SK-N-SH treated with all-trans-retinoic acid at 6 μM for 48 hours (cell line): ENCODE data around the gene AUTS2.
A peak's percentile ranks its signal among the peaks of the same experiment; 100 is the strongest.

ENCODE experiments used
- ATAC-seq: fragments of 200-7000 bp; cut with Tn5 transposase; 3 replicates; pipeline ENCODE4 v1.9.1; 2020; ENCODE audit warnings: mild to moderate bottlenecking, moderate library complexity
- BACH2 ChIP-seq: fragments of 250-450 bp; sonication (Bioruptor Pico); IDR thresholded peaks from 2 replicates; pipeline ENCODE4 v1.9.0; 2021; ENCODE audit warnings: mild to moderate bottlenecking, borderline replicate concordance
- ESRRG ChIP-seq: fragments of 250-450 bp; sonication (Bioruptor Pico); IDR thresholded peaks from 2 replicates; pipeline ENCODE4 v1.6.1; 2021; ENCODE audit warnings: mild to moderate bottlenecking
- GLIS3 ChIP-seq: fragments of 250-450 bp; sonication (Bioruptor Pico); IDR thresholded peaks from 2 replicates; pipeline ENCODE4 v1.5.0; 2020; ENCODE audit warnings: mild to moderate bottlenecking, moderate library complexity
- ISL1 ChIP-seq: fragments of 250-450 bp; sonication (Bioruptor Pico); IDR thresholded peaks from 2 replicates; pipeline ENCODE4 v2.1.2; 2022; ENCODE audit warnings: mild to moderate bottlenecking, moderate library complexity
- OSR1 ChIP-seq: fragments of 250-450 bp; sonication (Bioruptor Pico); IDR thresholded peaks from 2 replicates; pipeline ENCODE4 v1.8.0; 2022; ENCODE audit warnings: moderate library complexity, mild to moderate bottlenecking, inconsistent platforms
- PPARA ChIP-seq: fragments of 250-450 bp; sonication (Bioruptor Pico); IDR thresholded peaks from 2 replicates; pipeline ENCODE4 v1.5.0; 2020; ENCODE audit warnings: mild to moderate bottlenecking, borderline replicate concordance
- TCF4 ChIP-seq: fragments of 250-450 bp; sonication (Bioruptor Pico); IDR thresholded peaks from 2 replicates; pipeline ENCODE4 v1.8.0; 2021; ENCODE audit warnings: mild to moderate bottlenecking, moderate library complexity, borderline replicate concordance
- TOX ChIP-seq: fragments of 250-450 bp; sonication (Bioruptor Pico); IDR thresholded peaks from 2 replicates; pipeline ENCODE4 v1.8.0; 2021; ENCODE audit warnings: mild to moderate bottlenecking, moderate library complexity, borderline replicate concordance
- ZC3H10 ChIP-seq: fragments of 250-450 bp; sonication (Bioruptor Pico); IDR thresholded peaks from 2 replicates; pipeline ENCODE4 v1.5.1; 2021; ENCODE audit warnings: mild to moderate bottlenecking, moderate library complexity
- ZFP3 ChIP-seq: fragments of 250-450 bp; sonication (Bioruptor Pico); IDR thresholded peaks from 2 replicates; pipeline ENCODE4 v1.5.0; 2020; ENCODE audit warnings: mild to moderate bottlenecking, moderate library complexity
- ZFP30 ChIP-seq: fragments of 450-650 bp; formaldehyde crosslinking; IDR thresholded peaks from 2 replicates; pipeline ENCODE4 v1.5.0; 2022; ENCODE audit warnings: mild to moderate bottlenecking, moderate library complexity
- ZNF8 ChIP-seq: fragments of 450-650 bp; formaldehyde crosslinking; IDR thresholded peaks from 2 replicates; pipeline ENCODE4 v1.5.0; 2020; ENCODE audit warnings: mild to moderate bottlenecking, moderate library complexity
- TF ChIP-seq, protein P1 (sequence below): fragments of 250-450 bp; sonication (Bioruptor Pico); IDR thresholded peaks from 2 replicates; pipeline ENCODE4 v1.8.0; 2020; ENCODE audit warnings: mild to moderate bottlenecking, moderate library complexity, borderline replicate concordance
- TF ChIP-seq, protein P2 (sequence below): fragments of 250-450 bp; sonication (Bioruptor Pico); IDR thresholded peaks from 2 replicates; pipeline ENCODE4 v1.5.1; 2020; ENCODE audit warnings: low read depth, mild to moderate bottlenecking, moderate library complexity
- TF ChIP-seq, protein P3 (sequence below): fragments of 250-450 bp; sonication (Bioruptor Pico); IDR thresholded peaks from 2 replicates; pipeline ENCODE4 v1.5.0; 2020; ENCODE audit warnings: mild to moderate bottlenecking, moderate library complexity
- TF ChIP-seq, protein P4 (sequence below): fragments of 250-450 bp; sonication (Bioruptor Pico); IDR thresholded peaks from 2 replicates; pipeline ENCODE4 v1.8.0; 2021; ENCODE audit warnings: low read depth, mild to moderate bottlenecking, moderate library complexity, borderline replicate concordance
- TF ChIP-seq, protein P5 (sequence below): fragments of 250-450 bp; sonication (Bioruptor Pico); IDR thresholded peaks from 2 replicates; pipeline ENCODE4 v1.5.1; 2021; ENCODE audit warnings: mild to moderate bottlenecking, moderate library complexity

AUTS2 gene

DNA sequence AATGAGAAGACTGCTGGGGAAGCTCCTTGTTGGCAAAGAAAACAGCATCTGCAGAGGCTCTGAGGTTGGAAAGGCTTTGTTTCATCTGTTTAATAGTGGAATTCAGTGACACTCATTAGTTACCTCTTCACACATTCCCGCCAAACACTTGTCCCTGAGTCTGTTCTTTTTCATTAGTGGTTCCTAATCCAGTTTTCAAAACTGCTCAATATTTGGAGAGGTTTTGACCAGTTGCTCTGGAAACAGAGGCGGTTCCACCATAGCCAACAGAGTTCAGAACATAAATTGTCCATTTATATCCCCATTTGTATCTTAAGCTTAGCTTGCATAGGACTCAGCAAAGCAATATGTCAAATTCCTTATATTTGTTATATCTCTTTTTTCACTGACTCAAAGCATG lies 754.6 kb downstream of the AUTS2 start (continued):
- TF ChIP-seq ZFP30 (CRISPR knock-in tag) = no peak
- no peak for TF ChIP-seq OSR1 (CRISPR knock-in tag)
- TF ChIP-seq TCF4 (CRISPR knock-in tag) = no peak
- TF ChIP-seq ZC3H10 = no peak
- no peak for TF ChIP-seq TOX (CRISPR knock-in tag)

DNA sequence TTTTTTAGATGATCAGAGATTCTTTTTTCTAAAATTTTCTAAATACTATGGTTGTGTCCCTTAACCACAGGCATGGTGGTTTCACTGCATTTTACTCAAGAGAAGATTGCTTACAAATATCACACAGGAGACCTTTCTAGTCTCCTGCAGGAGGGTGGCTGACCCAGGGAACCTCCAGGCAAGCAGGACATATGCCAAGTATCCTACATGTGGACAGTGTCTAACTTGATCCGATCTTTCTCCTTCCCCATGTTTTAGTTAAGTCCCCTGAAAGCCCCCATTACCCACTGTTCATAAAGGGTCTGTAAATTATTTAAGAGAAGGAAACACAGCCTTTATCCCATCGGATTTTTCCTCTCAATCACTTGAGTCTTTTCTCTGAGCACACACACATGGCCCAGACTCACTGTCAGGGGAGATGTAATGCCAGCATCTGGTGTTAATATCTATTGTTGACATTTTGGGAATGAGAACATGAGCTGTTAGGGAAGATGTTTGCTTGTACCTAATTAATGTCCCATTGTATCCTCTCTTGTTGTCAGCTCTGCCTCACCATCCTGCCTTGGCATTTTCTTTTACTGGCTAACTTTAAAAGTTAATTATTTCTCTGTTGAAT lies 755.2 kb downstream of the AUTS2 start:
- peak; percentile 77 for ATAC-seq
- TF ChIP-seq TOX (CRISPR knock-in tag) = no peak
- TF ChIP-seq ESRRG = no peak
- no peak for TF ChIP-seq ZC3H10
- TF ChIP-seq, protein P1, sequence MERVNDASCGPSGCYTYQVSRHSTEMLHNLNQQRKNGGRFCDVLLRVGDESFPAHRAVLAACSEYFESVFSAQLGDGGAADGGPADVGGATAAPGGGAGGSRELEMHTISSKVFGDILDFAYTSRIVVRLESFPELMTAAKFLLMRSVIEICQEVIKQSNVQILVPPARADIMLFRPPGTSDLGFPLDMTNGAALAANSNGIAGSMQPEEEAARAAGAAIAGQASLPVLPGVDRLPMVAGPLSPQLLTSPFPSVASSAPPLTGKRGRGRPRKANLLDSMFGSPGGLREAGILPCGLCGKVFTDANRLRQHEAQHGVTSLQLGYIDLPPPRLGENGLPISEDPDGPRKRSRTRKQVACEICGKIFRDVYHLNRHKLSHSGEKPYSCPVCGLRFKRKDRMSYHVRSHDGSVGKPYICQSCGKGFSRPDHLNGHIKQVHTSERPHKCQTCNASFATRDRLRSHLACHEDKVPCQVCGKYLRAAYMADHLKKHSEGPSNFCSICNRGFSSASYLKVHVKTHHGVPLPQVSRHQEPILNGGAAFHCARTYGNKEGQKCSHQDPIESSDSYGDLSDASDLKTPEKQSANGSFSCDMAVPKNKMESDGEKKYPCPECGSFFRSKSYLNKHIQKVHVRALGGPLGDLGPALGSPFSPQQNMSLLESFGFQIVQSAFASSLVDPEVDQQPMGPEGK (CRISPR knock-in tag) = no peak
- no peak for TF ChIP-seq GLIS3
- TF ChIP-seq, protein P2, sequence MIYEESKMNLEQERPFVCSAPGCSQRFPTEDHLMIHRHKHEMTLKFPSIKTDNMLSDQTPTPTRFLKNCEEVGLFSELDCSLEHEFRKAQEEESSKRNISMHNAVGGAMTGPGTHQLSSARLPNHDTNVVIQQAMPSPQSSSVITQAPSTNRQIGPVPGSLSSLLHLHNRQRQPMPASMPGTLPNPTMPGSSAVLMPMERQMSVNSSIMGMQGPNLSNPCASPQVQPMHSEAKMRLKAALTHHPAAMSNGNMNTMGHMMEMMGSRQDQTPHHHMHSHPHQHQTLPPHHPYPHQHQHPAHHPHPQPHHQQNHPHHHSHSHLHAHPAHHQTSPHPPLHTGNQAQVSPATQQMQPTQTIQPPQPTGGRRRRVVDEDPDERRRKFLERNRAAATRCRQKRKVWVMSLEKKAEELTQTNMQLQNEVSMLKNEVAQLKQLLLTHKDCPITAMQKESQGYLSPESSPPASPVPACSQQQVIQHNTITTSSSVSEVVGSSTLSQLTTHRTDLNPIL = no peak
- peak; percentile 83; the same call in 1 of the 2 replicates for TF ChIP-seq TCF4 (CRISPR knock-in tag)
- no peak for TF ChIP-seq OSR1 (CRISPR knock-in tag)
- no peak for TF ChIP-seq ZFP3 (CRISPR knock-in tag)
- TF ChIP-seq, protein P3, sequence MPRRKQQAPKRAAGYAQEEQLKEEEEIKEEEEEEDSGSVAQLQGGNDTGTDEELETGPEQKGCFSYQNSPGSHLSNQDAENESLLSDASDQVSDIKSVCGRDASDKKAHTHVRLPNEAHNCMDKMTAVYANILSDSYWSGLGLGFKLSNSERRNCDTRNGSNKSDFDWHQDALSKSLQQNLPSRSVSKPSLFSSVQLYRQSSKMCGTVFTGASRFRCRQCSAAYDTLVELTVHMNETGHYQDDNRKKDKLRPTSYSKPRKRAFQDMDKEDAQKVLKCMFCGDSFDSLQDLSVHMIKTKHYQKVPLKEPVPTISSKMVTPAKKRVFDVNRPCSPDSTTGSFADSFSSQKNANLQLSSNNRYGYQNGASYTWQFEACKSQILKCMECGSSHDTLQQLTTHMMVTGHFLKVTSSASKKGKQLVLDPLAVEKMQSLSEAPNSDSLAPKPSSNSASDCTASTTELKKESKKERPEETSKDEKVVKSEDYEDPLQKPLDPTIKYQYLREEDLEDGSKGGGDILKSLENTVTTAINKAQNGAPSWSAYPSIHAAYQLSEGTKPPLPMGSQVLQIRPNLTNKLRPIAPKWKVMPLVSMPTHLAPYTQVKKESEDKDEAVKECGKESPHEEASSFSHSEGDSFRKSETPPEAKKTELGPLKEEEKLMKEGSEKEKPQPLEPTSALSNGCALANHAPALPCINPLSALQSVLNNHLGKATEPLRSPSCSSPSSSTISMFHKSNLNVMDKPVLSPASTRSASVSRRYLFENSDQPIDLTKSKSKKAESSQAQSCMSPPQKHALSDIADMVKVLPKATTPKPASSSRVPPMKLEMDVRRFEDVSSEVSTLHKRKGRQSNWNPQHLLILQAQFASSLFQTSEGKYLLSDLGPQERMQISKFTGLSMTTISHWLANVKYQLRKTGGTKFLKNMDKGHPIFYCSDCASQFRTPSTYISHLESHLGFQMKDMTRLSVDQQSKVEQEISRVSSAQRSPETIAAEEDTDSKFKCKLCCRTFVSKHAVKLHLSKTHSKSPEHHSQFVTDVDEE (CRISPR knock-in tag) = 0 out of 2 replicates have a peak, but pooled peaks have one; percentile 50

DNA sequence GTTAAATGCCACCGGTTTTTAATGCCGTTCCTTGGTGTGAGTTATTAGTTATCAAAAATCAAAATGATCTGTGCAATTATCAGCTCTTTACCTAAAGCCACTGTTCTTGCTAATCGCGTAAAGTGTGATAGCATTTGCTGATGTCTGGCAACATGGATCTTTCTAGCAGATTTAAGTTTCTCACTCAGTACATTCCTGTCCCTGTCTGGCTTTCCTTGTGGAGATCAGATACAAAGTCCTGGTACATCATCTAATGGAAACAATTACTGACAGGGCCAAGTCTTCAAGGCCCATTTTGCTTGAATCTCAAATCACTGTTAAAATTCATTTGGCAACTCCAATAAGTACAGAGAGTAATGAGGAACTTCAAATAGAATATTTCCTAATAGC lies 755.7 kb downstream of the AUTS2 start:
- ATAC-seq = peak; percentile 56
- TF ChIP-seq ISL1 (CRISPR knock-in tag) (peak; percentile 28; the same call in 1 of the 2 replicates), PPARA (CRISPR knock-in tag) (no peak), ZFP3 (CRISPR knock-in tag) (no peak), TCF4 (CRISPR knock-in tag) (0 out of 2 replicates have a peak, but pooled peaks have one; percentile 12), BACH2 (CRISPR knock-in tag) (0 out of 2 replicates have a peak, but pooled peaks have one; percentile 25), OSR1 (CRISPR knock-in tag) (no peak), TOX (CRISPR knock-in tag) (no peak), ZFP30 (CRISPR knock-in tag) (no peak), ZC3H10 (no peak), ZNF8 (CRISPR knock-in tag) (peak; percentile 94)
- TF ChIP-seq, protein P4, sequence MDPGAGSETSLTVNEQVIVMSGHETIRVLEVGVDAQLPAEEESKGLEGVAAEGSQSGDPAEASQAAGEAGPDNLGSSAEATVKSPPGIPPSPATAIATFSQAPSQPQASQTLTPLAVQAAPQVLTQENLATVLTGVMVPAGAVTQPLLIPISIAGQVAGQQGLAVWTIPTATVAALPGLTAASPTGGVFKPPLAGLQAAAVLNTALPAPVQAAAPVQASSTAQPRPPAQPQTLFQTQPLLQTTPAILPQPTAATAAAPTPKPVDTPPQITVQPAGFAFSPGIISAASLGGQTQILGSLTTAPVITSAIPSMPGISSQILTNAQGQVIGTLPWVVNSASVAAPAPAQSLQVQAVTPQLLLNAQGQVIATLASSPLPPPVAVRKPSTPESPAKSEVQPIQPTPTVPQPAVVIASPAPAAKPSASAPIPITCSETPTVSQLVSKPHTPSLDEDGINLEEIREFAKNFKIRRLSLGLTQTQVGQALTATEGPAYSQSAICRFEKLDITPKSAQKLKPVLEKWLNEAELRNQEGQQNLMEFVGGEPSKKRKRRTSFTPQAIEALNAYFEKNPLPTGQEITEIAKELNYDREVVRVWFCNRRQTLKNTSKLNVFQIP (CRISPR knock-in tag) = no peak
- TF ChIP-seq, protein P5, sequence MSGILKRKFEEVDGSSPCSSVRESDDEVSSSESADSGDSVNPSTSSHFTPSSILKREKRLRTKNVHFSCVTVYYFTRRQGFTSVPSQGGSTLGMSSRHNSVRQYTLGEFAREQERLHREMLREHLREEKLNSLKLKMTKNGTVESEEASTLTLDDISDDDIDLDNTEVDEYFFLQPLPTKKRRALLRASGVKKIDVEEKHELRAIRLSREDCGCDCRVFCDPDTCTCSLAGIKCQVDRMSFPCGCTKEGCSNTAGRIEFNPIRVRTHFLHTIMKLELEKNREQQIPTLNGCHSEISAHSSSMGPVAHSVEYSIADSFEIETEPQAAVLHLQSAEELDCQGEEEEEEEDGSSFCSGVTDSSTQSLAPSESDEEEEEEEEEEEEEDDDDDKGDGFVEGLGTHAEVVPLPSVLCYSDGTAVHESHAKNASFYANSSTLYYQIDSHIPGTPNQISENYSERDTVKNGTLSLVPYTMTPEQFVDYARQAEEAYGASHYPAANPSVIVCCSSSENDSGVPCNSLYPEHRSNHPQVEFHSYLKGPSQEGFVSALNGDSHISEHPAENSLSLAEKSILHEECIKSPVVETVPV (CRISPR knock-in tag) = no peak
